ENCODE data around the gene SUPT3H. TPM values are rescaled to one million over a fixed set of nuclear protein-coding genes. Genes with fewer than 3 reads are reported as not detected.
"Not testable (repeated sequence)": the region's sequence is repeated elsewhere in the genome, so short reads cannot be mapped to it uniquely, and the experiment has no call there.

SUPT3H gene
- total RNA-seq, 1 experiment from 2014 or later, result 10.3 TPM

GRCh38 chr6:45044510-45045252 lies 333.1 kb downstream of the SUPT3H start:
- CTCF ChIA-PET, result interaction anchor here (0.7 to 1.6 kb wide), 4 partner anchors 10 to 569 kb away, joined by 3 to 4 read pairs (median 3); no protein-coding TSS in a partner anchor
- BruUV-seq (replicated peaks), result no TSS peak
- Mint-ChIP-seq H3K4me3 (ENCODE audit: low read depth, unreplicated experiment) (no peak overlapping the region), H3K27ac (ENCODE audit: unreplicated experiment) (peak overlapping the region; percentile 52), H3K27me3 (ENCODE audit: unreplicated experiment) (no peaks in the 10 kb centered on the region), H3K36me3 (ENCODE audit: insufficient read depth, unreplicated experiment) (no peaks in the 10 kb centered on the region), H3K4me1 (ENCODE audit: low read depth, unreplicated experiment) (peaks cover 46% of the 10 kb centered on the region), H3K9me3 (ENCODE audit: low read depth, unreplicated experiment) (no peaks in the 10 kb centered on the region)
- no peak for TF ChIP-seq CTCF (IDR thresholded peaks at IDR 0.05; ENCODE audit: unreplicated experiment)
- intact Hi-C loops (cut with micrococcal nuclease; ENCODE audit: unreplicated experiment), result loop anchor here (5.0 kb wide), 1 partner anchor 122 kb away; no protein-coding TSS in a partner anchor
- no peak for DNase-seq

GRCh38 chr6:45044086-45044485 lies 333.6 kb downstream of the SUPT3H start:
- Mint-ChIP-seq H3K27ac (ENCODE audit: unreplicated experiment) (peak overlapping the region; percentile 52), H3K36me3 (ENCODE audit: insufficient read depth, unreplicated experiment) (no peaks in the 10 kb centered on the region), H3K27me3 (ENCODE audit: unreplicated experiment) (no peaks in the 10 kb centered on the region), H3K9me3 (ENCODE audit: low read depth, unreplicated experiment) (no peaks in the 10 kb centered on the region), H3K4me3 (ENCODE audit: low read depth, unreplicated experiment) (no peak overlapping the region), H3K4me1 (ENCODE audit: low read depth, unreplicated experiment) (peaks cover 41% of the 10 kb centered on the region)
- DNase-seq, result peak; percentile 39
- CTCF ChIA-PET, result interaction anchor here (0.7 to 1.6 kb wide), 4 partner anchors 10 to 568 kb away, joined by 3 to 4 read pairs (median 3); no protein-coding TSS in a partner anchor
- no TSS peak for BruUV-seq (replicated peaks)
- TF ChIP-seq CTCF (IDR thresholded peaks at IDR 0.05; ENCODE audit: unreplicated experiment), result no peak
- intact Hi-C loops (cut with micrococcal nuclease; ENCODE audit: unreplicated experiment), result loop anchor here (5.0 kb wide), 1 partner anchor 122 kb away; no protein-coding TSS in a partner anchor

GRCh38 chr6:45042673-45043072 lies 335.1 kb downstream of the SUPT3H start:
- H3K27me3 Mint-ChIP-seq (ENCODE audit: unreplicated experiment); H3K36me3 Mint-ChIP-seq (ENCODE audit: insufficient read depth, unreplicated experiment); DNase-seq; CTCF ChIA-PET; BruUV-seq (replicated peaks); H3K9me3 Mint-ChIP-seq (ENCODE audit: low read depth, unreplicated experiment); H3K4me3 Mint-ChIP-seq (ENCODE audit: low read depth, unreplicated experiment); H3K27ac Mint-ChIP-seq (ENCODE audit: unreplicated experiment): not testable (repeated sequence)
- peaks cover 37% of the 10 kb centered on the region for H3K4me1 Mint-ChIP-seq (ENCODE audit: low read depth, unreplicated experiment)
- intact Hi-C loops (cut with micrococcal nuclease; ENCODE audit: unreplicated experiment), result loop anchor here (5.0 kb wide), 1 partner anchor 120 kb away; no protein-coding TSS in a partner anchor

- no peak for DNase-seq
- TF ChIP-seq CTCF (IDR thresholded peaks at IDR 0.05; ENCODE audit: unreplicated experiment), result no peak
These were observed 339.5 kb downstream of the SUPT3H start for GRCh38 chr6:45038226-45038625.

GRCh38 chr6:45036103-45036502 lies 341.6 kb downstream of the SUPT3H start:
- TF ChIP-seq CTCF (IDR thresholded peaks at IDR 0.05; ENCODE audit: unreplicated experiment), result no peak
- Mint-ChIP-seq H3K36me3 (ENCODE audit: insufficient read depth, unreplicated experiment) (no peaks in the 10 kb centered on the region), H3K27ac (ENCODE audit: unreplicated experiment) (no peak overlapping the region), H3K4me1 (ENCODE audit: low read depth, unreplicated experiment) (no peaks in the 10 kb centered on the region), H3K27me3 (ENCODE audit: unreplicated experiment) (no peaks in the 10 kb centered on the region), H3K9me3 (ENCODE audit: low read depth, unreplicated experiment) (no peaks in the 10 kb centered on the region), H3K4me3 (ENCODE audit: low read depth, unreplicated experiment) (no peak overlapping the region)
- no TSS peak for BruUV-seq (replicated peaks)
- intact Hi-C loops (cut with micrococcal nuclease; ENCODE audit: unreplicated experiment), result no loop called here
- no peak for DNase-seq
- CTCF ChIA-PET, result no interaction called here

More at GRCh38 chr6:45038226-45038625, 339.5 kb downstream of the SUPT3H start:
- Mint-ChIP-seq H3K36me3 (ENCODE audit: insufficient read depth, unreplicated experiment) (no peaks in the 10 kb centered on the region), H3K27me3 (ENCODE audit: unreplicated experiment) (no peaks in the 10 kb centered on the region), H3K4me3 (ENCODE audit: low read depth, unreplicated experiment) (no peak overlapping the region), H3K4me1 (ENCODE audit: low read depth, unreplicated experiment) (peaks cover 6% of the 10 kb centered on the region), H3K27ac (ENCODE audit: unreplicated experiment) (no peak overlapping the region), H3K9me3 (ENCODE audit: low read depth, unreplicated experiment) (no peaks in the 10 kb centered on the region)
- intact Hi-C loops (cut with micrococcal nuclease; ENCODE audit: unreplicated experiment), result no loop called here
- no TSS peak for BruUV-seq (replicated peaks)
- CTCF ChIA-PET, result no interaction called here

All from Calu3 (cell line).